HG03280 (cell line): ENCODE data around the gene PCDH9.

Experiments used
- ATAC-seq: cut with Tn5 transposase; IDR thresholded peaks from one replicate; pipeline ENCODE4 v1.9.1; 2021; ENCODE audit warnings: mild to moderate bottlenecking, moderate library complexity; ENCODE audit not compliant: unreplicated experiment

Gene PCDH9

GRCh38 chr13:67168384-67168783 lies 61.8 kb downstream of the PCDH9 start:
- no peak for ATAC-seq

GRCh38 chr13:67167420-67167819 lies 62.7 kb downstream of the PCDH9 start:
- no peak for ATAC-seq

GRCh38 chr13:67161176-67161575 lies 69.0 kb downstream of the PCDH9 start:
- no peak for ATAC-seq

GRCh38 chr13:67158903-67159302 lies 71.2 kb downstream of the PCDH9 start:
- no peak for ATAC-seq

- ATAC-seq: no peak
Measured at GRCh38 chr13:67156723-67157060, 73.4 kb downstream of the PCDH9 start.

- no peak for ATAC-seq
Measured at GRCh38 chr13:67155898-67156722, 74.0 kb downstream of the PCDH9 start.

GRCh38 chr13:67152085-67152484 lies 78.1 kb downstream of the PCDH9 start:
- no peak for ATAC-seq

- no peak for ATAC-seq
Measured at GRCh38 chr13:67151652-67152051, 78.5 kb downstream of the PCDH9 start.

GRCh38 chr13:67150608-67151007 lies 79.5 kb downstream of the PCDH9 start:
- ATAC-seq: no peak

- no peak for ATAC-seq
Measured at GRCh38 chr13:67148161-67148571, 82.0 kb downstream of the PCDH9 start.

- ATAC-seq: no peak
Measured at GRCh38 chr13:67147342-67148133, 82.6 kb downstream of the PCDH9 start.

- no peak for ATAC-seq
Measured at GRCh38 chr13:67146523-67147130, 83.5 kb downstream of the PCDH9 start.

- ATAC-seq: no peak
Measured at GRCh38 chr13:67145950-67146349, 84.2 kb downstream of the PCDH9 start.

- ATAC-seq: no peak
Measured at GRCh38 chr13:67143544-67144115, 86.5 kb downstream of the PCDH9 start.

GRCh38 chr13:67140006-67140405 lies 90.1 kb downstream of the PCDH9 start:
- no peak for ATAC-seq

GRCh38 chr13:67139551-67139950 lies 90.6 kb downstream of the PCDH9 start:
- no peak for ATAC-seq

- no peak for ATAC-seq
Measured at GRCh38 chr13:67138970-67139369, 91.2 kb downstream of the PCDH9 start.

- ATAC-seq: no peak
Measured at GRCh38 chr13:67137044-67137735, 92.9 kb downstream of the PCDH9 start.

- no peak for ATAC-seq
Measured at GRCh38 chr13:67136157-67136556, 94.0 kb downstream of the PCDH9 start.

- no peak for ATAC-seq
Measured at GRCh38 chr13:67135356-67135755, 94.8 kb downstream of the PCDH9 start.
